ELR (cell line): Measurements from ENCODE around the gene IREB2.
"Not testable (repeated sequence)": the region's sequence is repeated elsewhere in the genome, so short reads cannot be mapped to it uniquely, and the experiment has no call there.

Experiments
- DNase-seq: peaks from one replicate; pipeline ENCODE4 v3.0.0-alpha.2; 2015; ENCODE audit warnings: low read depth

The IREB2 gene

DNA sequence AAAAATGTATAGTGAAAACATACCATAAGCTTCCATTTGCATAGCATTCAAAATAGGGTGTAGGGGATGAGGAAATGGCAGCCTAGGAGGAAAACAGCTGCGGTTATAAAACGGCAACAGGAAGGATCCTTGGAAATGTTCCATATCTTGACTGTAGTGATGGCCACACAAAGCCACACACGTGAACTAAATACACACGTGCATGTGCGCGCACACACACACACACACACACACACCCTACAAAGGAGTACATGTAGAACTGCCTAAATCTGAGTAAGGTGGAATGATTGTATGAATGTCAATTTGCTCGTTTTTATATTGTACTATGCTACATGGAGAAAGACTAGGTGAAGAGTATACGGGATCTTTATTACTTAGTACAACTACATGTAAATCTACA is 3.9 kb upstream of the IREB2 start:
- no peak for DNase-seq

DNA sequence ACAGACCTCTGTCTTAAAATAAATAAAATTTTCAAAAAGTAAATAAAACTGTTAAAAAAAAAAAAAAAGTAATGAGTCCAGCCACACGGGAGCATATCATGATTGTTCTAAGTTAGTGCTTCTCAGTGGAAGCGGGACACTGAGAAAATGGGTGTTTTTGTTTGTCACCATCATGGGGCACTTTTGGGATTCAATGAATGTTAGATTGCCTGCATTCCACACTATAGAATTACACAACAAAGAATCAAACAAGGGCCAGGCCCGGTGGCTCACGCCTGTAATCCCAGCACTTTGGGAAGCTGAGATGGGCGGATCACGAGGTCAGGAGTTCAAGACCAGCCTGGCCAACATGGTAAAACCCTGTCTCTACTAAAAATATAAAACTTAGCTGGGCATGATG is 3.3 kb upstream of the IREB2 start:
- not testable (repeated sequence) for DNase-seq

GRCh38 chr15:78437107-78437761 is 782 bp upstream of the IREB2 start:
- DNase-seq: no peak

- DNase-seq: peak; percentile 59
Measured at GRCh38 chr15:78438619-78439285, 736 bp downstream of the IREB2 start.

DNA sequence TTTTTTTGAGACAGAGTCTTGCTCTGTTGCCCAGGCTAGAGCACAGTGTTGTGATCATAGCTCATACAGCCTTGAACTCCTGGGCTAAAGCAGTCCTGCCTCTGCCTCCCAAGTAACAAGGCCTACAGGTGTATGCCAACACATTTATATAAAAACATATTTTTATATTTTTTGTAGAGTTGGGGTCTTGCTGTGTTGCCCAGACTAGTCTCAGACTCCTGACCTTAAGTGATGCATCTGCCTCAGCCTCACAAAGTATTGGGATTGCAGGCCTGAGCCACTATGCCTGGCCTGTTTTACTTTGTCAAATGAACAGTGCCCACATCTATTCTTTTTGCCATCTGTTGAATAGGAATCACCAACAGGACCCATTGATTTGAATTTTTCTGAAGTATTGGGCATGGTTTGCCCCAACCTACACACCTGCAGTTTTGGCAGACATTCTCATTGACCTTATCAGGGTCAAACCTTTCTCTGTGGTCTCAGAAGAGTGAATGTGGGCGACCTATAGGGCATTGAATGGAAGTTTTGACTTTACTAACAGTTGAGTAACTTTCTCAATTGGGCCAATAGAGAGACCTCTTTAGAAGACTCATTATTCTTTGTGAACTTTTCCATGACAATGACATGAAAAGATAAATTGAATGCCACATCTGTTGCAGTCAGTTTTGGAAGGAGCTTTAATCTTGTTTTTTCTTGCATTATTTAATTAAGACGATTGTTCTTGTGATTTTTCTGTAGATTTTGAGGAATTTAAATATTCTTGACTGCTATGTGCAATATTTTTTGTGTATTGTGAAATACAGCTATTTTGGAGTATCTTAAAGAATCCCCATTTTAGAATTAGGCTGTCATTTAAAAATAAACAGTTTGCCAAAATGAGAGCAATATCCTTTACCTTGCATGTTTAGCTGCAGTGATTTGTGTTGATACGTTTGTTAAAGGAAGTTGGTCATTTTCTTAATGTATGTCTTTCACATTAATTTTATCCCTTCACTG is 2.7 kb downstream of the IREB2 start:
- no peak for DNase-seq

- DNase-seq: no peak
Measured at GRCh38 chr15:78444255-78444654, 6.2 kb downstream of the IREB2 start.

GRCh38 chr15:78445875-78446274 is 7.9 kb downstream of the IREB2 start:
- DNase-seq: no peak

- no peak for DNase-seq
Measured at GRCh38 chr15:78446551-78446950, 8.5 kb downstream of the IREB2 start.

GRCh38 chr15:78448441-78449219 is 10.6 kb downstream of the IREB2 start:
- no peak for DNase-seq

- DNase-seq: no peak
Measured at GRCh38 chr15:78449220-78449999, 11.4 kb downstream of the IREB2 start.

DNA sequence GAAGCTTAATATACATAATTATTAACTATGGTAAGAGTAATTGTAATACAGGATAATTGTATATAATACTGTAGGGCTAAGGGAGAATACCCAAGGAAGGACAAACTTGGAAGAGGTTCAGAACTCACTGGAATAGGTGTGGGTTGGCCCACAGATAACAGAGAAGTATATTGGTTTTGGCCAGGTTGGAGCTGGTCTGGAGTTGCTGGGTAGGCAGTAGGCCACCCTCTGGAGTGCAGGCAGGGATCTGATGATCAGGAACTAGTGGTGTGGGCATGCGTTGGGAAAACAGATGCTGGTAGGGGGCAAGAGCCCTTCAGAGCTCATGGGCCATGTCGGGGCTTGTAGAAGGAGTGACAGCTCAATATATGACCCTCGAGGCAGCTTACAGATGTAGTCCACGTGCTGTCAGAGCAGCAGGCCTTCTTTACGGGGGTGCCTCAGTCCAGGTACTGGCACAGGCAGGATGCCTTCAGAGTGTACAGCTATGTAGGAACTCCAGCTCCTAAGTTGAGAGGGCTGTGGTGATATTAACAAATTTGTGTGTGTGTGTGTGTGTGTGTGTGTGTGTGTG is 12.4 kb downstream of the IREB2 start:
- no peak for DNase-seq

DNA sequence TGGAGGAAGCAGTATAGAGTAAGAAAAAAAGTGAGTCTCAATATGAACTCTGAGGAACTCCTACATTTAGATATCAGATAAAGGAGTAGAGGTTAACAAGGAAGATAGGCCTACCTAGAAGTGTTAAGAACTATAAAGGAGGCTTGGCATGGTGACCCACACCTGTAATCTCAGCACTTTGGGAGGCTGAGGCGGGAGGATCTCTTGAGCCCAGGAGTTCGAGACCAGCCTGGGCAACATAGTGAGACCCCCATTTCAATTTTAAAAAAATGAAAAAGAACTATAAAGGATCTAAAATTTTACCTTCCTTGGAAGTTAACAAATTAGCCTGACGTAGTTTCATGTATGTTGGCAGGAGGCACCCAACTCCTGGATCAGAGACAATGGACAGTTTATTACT is 14.5 kb downstream of the IREB2 start:
- DNase-seq: no peak

- no peak for DNase-seq
Measured at GRCh38 chr15:78453447-78453846, 15.4 kb downstream of the IREB2 start.

DNA sequence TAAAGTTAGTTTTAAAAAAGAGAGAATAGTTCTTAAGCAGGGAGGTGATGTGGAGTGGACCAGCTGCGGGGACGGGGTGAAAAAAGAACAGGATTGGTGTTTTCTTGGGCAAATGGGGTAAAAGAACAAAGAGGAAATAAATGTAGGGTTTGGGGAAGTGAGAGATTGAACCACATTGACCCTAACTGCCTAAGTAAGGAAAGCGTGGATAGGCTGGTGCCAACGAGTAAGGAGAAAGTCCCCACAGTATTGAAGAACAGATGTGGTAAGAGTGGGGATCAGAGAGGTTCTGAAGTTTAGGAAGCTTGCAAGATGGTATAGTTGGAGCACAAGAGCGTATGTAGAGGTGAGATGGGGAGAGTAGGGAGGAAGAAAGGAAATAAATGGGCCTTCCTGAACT is 17.0 kb downstream of the IREB2 start:
- no peak for DNase-seq

GRCh38 chr15:78455749-78456148 is 17.7 kb downstream of the IREB2 start:
- DNase-seq: peak; percentile 3

DNA sequence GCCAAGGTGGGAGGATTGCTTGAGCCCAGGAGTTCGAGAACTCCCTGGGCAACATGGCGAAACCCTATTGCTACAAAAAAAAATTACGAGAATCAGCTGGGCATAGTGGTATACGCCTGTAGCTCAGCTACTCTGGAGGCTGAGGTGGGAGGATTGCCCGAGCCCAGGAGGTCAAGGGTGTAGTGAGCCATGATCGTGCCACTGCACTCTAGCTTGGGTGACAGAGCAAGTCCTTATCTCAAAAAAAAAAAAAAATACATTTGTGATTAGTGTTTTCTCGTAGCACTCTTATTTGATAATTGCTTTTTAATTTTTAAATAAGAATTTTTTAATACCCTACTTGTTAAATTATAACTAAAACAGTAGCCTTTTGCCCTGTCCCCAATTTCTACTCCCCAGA is 18.4 kb downstream of the IREB2 start:
- no peak for DNase-seq

GRCh38 chr15:78457101-78457500 is 19.1 kb downstream of the IREB2 start:
- DNase-seq: peak; percentile 42

DNA sequence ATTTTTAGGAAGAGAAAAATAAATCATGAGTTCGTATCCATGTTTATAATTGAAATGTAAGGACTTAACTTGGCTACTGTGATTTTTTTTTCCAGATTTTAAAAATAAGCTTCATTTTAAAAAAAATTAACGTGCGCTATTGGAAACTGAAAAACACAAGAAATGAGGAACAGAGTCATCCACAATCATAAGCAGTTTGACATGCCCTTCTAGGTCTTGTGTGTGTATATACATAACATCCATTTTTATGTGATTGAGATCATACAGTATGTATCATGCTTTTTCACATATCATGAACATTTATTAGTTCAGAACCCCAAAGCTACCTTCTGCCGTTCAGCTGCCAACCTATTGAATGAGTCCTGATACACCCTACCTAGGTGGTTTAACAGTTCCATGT is 22.7 kb downstream of the IREB2 start:
- DNase-seq: no peak

GRCh38 chr15:78461171-78461888 is 23.3 kb downstream of the IREB2 start:
- no peak for DNase-seq

GRCh38 chr15:78469031-78469430 is 31.0 kb downstream of the IREB2 start:
- no peak for DNase-seq
